ENCODE measurements around the gene EGFLAM. TPM values are rescaled to one million over a fixed set of nuclear protein-coding genes. Genes with fewer than 3 reads are reported as not detected.

Gene EGFLAM
- total RNA-seq, 1 experiment from 2014 or later: 0.33 TPM

- H3K4me3 Mint-ChIP-seq: no peak overlapping the region
- TF ChIP-seq, protein P1, sequence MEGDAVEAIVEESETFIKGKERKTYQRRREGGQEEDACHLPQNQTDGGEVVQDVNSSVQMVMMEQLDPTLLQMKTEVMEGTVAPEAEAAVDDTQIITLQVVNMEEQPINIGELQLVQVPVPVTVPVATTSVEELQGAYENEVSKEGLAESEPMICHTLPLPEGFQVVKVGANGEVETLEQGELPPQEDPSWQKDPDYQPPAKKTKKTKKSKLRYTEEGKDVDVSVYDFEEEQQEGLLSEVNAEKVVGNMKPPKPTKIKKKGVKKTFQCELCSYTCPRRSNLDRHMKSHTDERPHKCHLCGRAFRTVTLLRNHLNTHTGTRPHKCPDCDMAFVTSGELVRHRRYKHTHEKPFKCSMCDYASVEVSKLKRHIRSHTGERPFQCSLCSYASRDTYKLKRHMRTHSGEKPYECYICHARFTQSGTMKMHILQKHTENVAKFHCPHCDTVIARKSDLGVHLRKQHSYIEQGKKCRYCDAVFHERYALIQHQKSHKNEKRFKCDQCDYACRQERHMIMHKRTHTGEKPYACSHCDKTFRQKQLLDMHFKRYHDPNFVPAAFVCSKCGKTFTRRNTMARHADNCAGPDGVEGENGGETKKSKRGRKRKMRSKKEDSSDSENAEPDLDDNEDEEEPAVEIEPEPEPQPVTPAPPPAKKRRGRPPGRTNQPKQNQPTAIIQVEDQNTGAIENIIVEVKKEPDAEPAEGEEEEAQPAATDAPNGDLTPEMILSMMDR (conservative IDR thresholded peaks at IDR 0.05): no peak
Observed at GRCh38 chr5:38362713-38363112, 104.4 kb downstream of the EGFLAM start.

More at GRCh38 chr5:38362713-38363112, 104.4 kb downstream of the EGFLAM start:
- Histone ChIP-seq H4K91ac (ENCODE audit: insufficient read length, low read depth, low read length) (no peak overlapping the region), H3K56ac (ENCODE audit: insufficient read length, low read depth, low read length) (no peak overlapping the region), H3K18ac (ENCODE audit: insufficient read length, low read depth, low read length) (no peak overlapping the region), H2BK20ac (ENCODE audit: low read depth, low read length, poor library complexity, severe bottlenecking) (no peak overlapping the region), H3K79me2 (ENCODE audit: insufficient read depth, low read length) (no peaks in the 10 kb centered on the region), H3K4me1 (ENCODE audit: insufficient read depth, low read length) (no peaks in the 10 kb centered on the region), H3T11ph (ENCODE audit: low read length) (no peak overlapping the region), H4K20me1 (ENCODE audit: control insufficient read depth, insufficient read depth, insufficient read length) (no peaks in the 10 kb centered on the region), H4K8ac (replicated peaks; ENCODE audit: insufficient read length, low read depth, low read length) (no peak overlapping the region), H3K4me2 (ENCODE audit: insufficient read depth, insufficient read length, low read length) (no peak overlapping the region), H3K79me1 (ENCODE audit: insufficient read depth, low read depth, low read length, poor library complexity, severe bottlenecking) (no peaks in the 10 kb centered on the region), H2BK120ac (ENCODE audit: low read depth, low read length, poor library complexity, severe bottlenecking) (no peak overlapping the region), H3K4ac (ENCODE audit: low read depth, low read length) (no peak overlapping the region), H3K14ac (ENCODE audit: insufficient read depth, low read length) (no peak overlapping the region), H2BK15ac (ENCODE audit: low read depth, low read length) (no peak overlapping the region), H3K23me2 (ENCODE audit: insufficient read length, low read depth, low read length, poor library complexity, severe bottlenecking) (no peaks in the 10 kb centered on the region), H3K9ac (ENCODE audit: extremely low read depth, insufficient read length, low read length) (no peak overlapping the region), H3K27me3 (ENCODE audit: insufficient read depth, low read length) (no peaks in the 10 kb centered on the region), H2BK5ac (ENCODE audit: insufficient read length, low read length) (no peak overlapping the region), H3K27ac (ENCODE audit: insufficient read length, low read depth, low read length) (no peak overlapping the region), H2AK5ac (ENCODE audit: insufficient read length, low read length) (no peak overlapping the region), H4K5ac (ENCODE audit: insufficient read length, low read depth, low read length) (no peak overlapping the region), H3K9me3 (ENCODE audit: control insufficient read depth, low read depth, low read length) (no peaks in the 10 kb centered on the region), H2AFZ (ENCODE audit: low read length) (no peak overlapping the region), H2BK12ac (ENCODE audit: insufficient read length, low read depth, low read length) (no peak overlapping the region), H3K23ac (ENCODE audit: insufficient read length, low read depth, low read length) (no peak overlapping the region)
- Mint-ChIP-seq H3K4me1 (no peaks in the 10 kb centered on the region; a peak in 1 of 4 replicates), H3K36me3 (ENCODE audit: insufficient read depth in 1 of 3, low read depth in 3 of 3) (no peaks in the 10 kb centered on the region), H3K27me3 (ENCODE audit: low read depth) (no peaks in the 10 kb centered on the region), H3K9me3 (no peaks in the 10 kb centered on the region), H3K27ac (no peak overlapping the region)
- WGBS (ENCODE audit: extremely low coverage, insufficient read length, low lambda C conversion rate): no CpG with 5 or more reads among the region's 3 CpGs
- DNase-seq: no peak
